ENCODE data around the gene ZNF222. TPM values are rescaled to one million over a fixed set of nuclear protein-coding genes. Genes with fewer than 3 reads are reported as not detected.

Gene ZNF222
- total and polyA plus RNA-seq, 2 of the 4 experiments (the other 2 are of a cell fraction): 3.2 to 7.0 TPM

- CTCF ChIA-PET: no interaction called here
These were observed 17.7 kb upstream of the ZNF222 start for GRCh38 chr19:44007473-44007872.

More at GRCh38 chr19:44007473-44007872, 17.7 kb upstream of the ZNF222 start:
- Histone ChIP-seq H2BK5ac (ENCODE audit: low read depth, low read length, poor library complexity, severe bottlenecking) (no peak overlapping the region), H3K18ac (ENCODE audit: low read depth, low read length) (no peak overlapping the region), H2AK9ac (replicated peaks; ENCODE audit: low read depth, low read length, poor library complexity) (no peak overlapping the region), H3K9me1 (ENCODE audit: insufficient read depth, low read length) (no peaks in the 10 kb centered on the region), H4K8ac (ENCODE audit: low read depth in 2 of 2, low read length in 2 of 2) (no peak overlapping the region), H3K4me2 (ENCODE audit: low read depth, low read length) (no peak overlapping the region), H3K56ac (ENCODE audit: extremely low read depth, insufficient read depth, low read length) (no peak overlapping the region), H3K4me1 (ENCODE audit: control insufficient read depth, insufficient read depth, low read length) (peaks cover 2% of the 10 kb centered on the region; the same call in 1 of the 2 replicates), H4K20me1 (ENCODE audit: insufficient read depth, low read length) (no peaks in the 10 kb centered on the region), H4K5ac (ENCODE audit: low read depth, low read length) (no peak overlapping the region), H2AFZ (replicated peaks; ENCODE audit: low read length, poor library complexity) (no peak overlapping the region), H3K27ac (ENCODE audit: insufficient read depth, low read length) (no peak overlapping the region), H3K79me1 (ENCODE audit: low read depth in 1 of 2, low read length in 2 of 2) (peaks cover 7 to 15% of the 10 kb centered on the region in 2 experiments), H2BK15ac (ENCODE audit: low read depth, low read length) (no peak overlapping the region), H3K14ac (replicated peaks; ENCODE audit: low read depth, low read length) (no peak overlapping the region), H3K4ac (ENCODE audit: low read depth, low read length) (no peak overlapping the region), H3K36me3 (ENCODE audit: control insufficient read depth, insufficient read depth, low read length) (peaks cover 38% of the 10 kb centered on the region), H3K27me3 (ENCODE audit: control insufficient read depth, insufficient read depth, low read length) (no peaks in the 10 kb centered on the region), H2BK120ac (ENCODE audit: low read depth, low read length) (no peak overlapping the region), H3K9ac (ENCODE audit: low read depth, low read length) (no peak overlapping the region), H2BK20ac (ENCODE audit: low read depth, low read length) (no peak overlapping the region), H3K9me3 (ENCODE audit: control insufficient read depth, insufficient read depth, low read length) (peaks cover 30% of the 10 kb centered on the region), H3K4me3 (ENCODE audit: insufficient read depth, low read depth, low read length) (no peak overlapping the region), H4K91ac (ENCODE audit: insufficient read depth, low read depth, low read length) (no peak overlapping the region), H3K23ac (ENCODE audit: low read depth, low read length) (no peak overlapping the region), H2AK5ac (ENCODE audit: low read depth, low read length) (no peak overlapping the region)
- ATAC-seq (ENCODE audit: low read depth) (no peak), DNase-seq (no peak)
- no peak for TF ChIP-seq RAD21 (IDR thresholded peaks at IDR 0.05; ENCODE audit: low read length)
- TF ChIP-seq ELK1 (IDR thresholded peaks at IDR 0.05; ENCODE audit: borderline replicate concordance, low read depth, low read length): no peak
- peak; percentile 73 for TF ChIP-seq CEBPB (IDR thresholded peaks at IDR 0.05; ENCODE audit: low read depth, low read length)
- 100% methylated on average over 1 of the region's 6 CpGs; no CpG with 5 or more reads in 1 of the 2 experiments for WGBS, 2 experiments (ENCODE audit: extremely low coverage in 2 of 2, insufficient read length in 1 of 2)
- in situ Hi-C loops (cut with MboI; ENCODE audit: low sequenced_read_pairs): no loop called here
- dilution Hi-C loops (cut with HindIII; ENCODE audit: low sequenced_read_pairs, unreplicated experiment): no loop called here
- intact Hi-C loops (cut with micrococcal nuclease): no loop called here
- POLR2A ChIA-PET (ENCODE audit: unreplicated experiment): no interaction called here
- BruUV-seq (replicated peaks): no TSS peak
